Stimulated activated CD8-positive, alpha-beta memory T cell treated with anti-CD3 and anti-CD28 coated beads, Interleukin-4, amount 100 ng/mL, for 48 hours (primary cell): Measurements from ENCODE around the gene STX1B.
"Not testable (repeated sequence)": the region's sequence is repeated elsewhere in the genome, so short reads cannot be mapped to it uniquely, and the experiment has no call there.

Experiments
- DNase-seq: peaks from one replicate; pipeline ENCODE4 v3.0.0-alpha.2; 2020

Gene STX1B

DNA sequence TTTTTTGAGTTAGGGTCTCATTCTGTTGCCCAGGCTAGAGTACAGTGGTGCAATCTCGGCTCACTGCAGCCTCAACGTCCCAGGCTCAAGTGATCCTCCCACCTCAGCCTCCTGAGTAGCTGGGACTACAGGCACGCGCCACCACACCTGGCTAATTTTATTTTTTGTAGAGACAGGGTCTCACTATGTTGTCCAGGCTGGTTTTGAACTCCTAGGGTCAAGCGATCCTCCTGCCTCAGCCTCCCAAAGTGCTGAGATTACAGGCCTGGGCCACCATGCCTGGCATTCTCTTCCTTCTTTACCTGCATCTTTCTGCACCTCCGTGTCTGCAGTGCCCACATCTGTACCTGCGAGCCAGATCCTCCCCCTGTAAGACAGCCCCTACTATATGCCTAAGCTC is 1.4 kb upstream of the STX1B start:
- not testable (repeated sequence) for DNase-seq

DNA sequence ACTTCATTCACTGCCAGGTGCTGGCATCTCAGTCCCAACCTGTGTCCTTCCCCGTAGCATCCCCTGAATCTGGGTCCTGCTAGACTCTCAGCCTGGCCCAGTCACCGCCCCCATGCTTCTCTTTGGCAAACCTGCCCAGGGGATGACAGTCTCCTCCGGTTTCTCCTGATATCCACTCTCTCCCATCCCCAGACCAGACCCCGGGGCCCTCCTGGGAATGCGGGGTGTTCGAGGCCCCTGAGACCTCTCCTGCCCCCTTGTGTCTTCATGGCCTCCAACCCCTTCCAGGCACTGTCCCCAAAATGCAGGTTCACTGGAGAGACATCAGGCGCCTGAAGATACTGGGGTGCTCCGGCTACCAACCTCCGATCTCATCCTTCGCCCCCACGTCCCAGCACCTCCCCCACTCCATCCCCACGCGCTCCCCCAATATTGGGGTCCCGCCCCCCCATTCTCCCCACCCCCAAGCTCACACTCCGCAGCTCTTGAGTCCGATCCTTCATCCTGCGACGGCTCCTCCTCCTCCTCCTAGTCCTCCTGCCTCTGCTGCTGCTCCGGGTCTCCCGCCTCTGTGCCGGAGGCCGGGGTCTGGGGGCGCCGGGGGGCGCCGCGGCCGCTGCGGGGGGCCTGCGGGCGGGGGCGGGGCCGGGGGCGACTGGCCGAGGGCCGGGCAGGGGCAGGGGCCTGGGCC is 399 bp downstream of the STX1B start:
- no peak for DNase-seq

DNA sequence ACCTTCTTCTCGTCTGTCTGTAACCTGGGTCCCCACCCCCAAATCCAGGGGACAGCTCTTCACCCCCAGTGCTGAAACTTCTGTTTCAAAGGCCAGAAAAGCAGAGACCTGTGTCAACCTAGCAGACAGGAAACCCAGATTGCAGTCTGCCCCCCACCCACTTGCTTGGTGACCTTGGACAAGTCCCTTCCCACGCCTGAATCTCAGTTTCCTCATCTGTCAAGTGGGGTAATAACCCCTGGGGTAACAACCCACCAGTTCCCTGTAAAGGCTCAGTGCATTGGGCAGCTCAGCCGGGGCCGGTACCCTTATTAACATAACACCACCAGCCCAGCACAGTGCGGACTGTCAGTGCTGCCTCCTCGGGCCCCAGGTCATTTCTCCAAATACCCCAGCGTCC is 1.3 kb downstream of the STX1B start:
- DNase-seq: no peak

DNA sequence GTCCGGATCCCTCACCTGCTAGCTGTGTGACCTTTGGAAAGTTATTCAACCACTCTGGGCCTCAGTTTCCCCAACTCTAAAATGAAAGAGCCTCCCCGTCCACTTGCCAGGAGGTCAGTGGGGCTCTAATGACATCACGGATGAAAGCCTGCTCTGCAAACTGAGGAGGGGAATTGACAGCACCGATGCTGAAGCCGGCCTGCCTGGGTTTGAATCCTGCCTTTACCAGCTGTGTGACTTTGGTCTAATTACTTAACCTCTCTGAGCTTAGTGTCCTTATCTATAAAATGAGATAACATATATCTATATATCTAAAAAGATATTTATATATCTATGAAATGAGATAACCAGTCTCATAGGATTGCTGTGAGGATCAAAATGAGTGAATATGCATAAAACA is 1.9 kb downstream of the STX1B start:
- no peak for DNase-seq

DNA sequence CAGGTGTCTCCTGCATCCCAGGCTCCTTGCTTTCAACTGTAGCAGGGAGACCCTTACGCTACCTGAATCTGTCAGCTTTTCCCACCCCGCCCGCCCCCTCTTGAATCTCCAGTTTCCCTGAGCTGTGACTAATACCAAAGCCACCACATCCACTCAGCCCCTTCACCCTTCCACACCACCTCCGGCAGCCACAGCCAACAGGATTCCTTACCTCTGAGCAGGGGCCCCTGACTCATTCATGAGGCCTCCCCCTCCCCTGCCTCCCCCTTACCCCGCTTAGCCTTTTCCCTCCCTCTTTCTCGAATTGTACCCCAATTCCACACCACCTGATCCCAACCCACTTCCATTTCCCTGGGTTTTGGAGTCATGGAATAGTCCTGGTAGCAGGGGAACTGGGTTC is 2.3 kb downstream of the STX1B start:
- no peak for DNase-seq

DNA sequence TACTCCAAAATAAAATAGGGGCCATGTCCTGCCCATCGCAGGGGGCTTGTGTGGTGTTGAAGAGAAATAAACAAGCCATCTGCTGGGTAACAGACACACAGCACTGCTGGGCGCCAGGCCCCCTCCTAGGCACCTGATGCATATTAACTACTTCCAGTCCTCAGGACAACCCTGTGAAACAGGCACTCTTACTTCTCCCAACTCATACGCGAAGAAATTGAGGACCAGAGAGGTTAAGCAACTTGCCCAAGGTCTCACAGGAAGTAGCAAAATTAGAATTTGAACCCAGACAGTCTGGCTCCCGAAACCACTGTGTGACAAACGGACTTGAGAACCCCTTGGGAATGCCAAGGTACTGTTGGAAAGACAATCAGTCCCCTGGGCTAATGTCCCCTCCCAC is 2.8 kb downstream of the STX1B start:
- DNase-seq: no peak

DNA sequence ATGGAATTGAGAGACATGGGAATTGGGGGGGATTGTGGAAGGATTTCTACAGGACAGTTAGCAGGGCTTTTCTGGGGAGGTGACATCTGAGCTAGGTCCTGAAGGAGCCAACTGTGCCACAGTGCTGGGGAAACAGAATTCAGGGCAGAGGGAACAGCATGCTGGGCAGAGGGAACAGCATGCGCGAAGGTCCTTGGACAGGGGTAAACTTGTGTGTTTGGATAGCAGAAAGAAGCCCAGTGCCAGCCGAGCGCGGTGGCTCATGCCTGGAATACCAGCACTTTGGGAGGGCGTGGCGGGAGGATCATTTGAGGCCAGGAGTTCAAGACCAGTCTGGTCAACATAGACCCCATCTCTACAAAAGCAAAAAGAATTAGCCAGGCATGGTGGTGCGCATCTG is 3.8 kb downstream of the STX1B start:
- no peak for DNase-seq

DNA sequence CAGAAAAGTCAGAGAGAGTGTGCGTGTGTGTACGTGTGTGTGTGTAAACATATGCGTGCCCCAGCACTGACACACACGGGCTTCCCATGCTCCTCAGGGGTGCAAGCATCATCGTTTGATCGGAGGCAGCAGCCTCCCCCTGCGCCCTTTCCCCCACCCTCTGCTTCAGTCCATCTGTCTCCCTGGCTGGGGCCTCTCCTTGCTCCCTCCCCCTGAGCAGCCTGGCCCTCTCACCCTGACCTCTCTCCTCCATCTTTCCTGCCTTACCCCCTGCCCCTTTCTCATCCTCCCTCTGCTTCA is 4.4 kb downstream of the STX1B start:
- DNase-seq: no peak

DNA sequence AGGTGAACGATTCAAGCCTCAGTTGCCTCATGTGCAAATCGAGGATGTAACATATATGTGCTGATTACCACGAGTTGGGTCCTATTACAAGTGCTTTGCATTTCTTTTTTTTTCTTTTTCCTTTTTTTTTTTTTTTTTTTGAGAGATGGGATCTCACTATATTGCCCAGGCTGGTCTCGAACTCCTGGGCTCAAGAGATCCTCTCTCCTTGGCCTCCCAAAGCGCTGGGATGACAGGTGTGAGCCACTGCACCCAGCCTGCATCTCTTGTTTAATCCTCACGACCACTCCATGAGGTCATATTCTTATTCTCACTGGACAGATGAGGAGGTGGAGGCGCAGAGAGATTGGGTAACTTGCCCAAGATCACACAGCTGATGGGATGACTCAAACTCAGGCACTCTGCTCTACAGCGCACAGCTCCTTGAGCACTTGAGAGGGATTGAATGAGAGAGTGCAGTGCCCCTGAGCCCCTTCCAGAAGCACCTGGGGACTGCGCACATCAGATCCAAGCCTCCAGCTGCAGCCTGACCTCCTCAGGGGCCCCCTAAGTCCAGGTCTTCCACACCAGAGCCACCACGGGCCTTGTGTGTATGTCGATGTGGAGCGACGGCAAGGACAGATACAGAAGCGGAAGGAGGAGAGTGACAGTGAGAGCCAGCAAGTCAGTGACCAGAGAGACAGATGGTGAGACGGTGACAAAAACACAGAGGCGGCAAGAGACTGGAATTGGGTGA is 4.9 kb downstream of the STX1B start:
- no peak for DNase-seq

DNA sequence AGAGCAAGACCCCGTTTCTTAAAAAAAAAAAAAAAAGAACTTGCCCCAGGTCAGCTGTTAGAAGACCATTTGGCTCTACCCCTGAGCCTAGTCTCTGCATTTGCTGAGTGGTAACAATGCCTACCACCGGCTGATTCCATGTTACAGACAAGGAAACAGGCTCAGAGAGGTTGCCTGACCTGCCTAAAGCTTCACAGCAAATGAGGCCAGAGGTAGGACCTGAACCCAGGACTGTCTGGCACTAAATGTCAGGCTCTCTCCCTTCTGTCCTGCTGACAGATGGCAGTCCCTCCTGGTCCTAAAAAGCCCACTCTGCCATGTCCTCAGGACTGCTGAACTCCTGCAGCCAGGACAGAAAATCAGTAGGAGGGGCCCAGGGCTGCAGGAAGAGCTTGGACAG is 5.8 kb downstream of the STX1B start:
- no peak for DNase-seq

DNA sequence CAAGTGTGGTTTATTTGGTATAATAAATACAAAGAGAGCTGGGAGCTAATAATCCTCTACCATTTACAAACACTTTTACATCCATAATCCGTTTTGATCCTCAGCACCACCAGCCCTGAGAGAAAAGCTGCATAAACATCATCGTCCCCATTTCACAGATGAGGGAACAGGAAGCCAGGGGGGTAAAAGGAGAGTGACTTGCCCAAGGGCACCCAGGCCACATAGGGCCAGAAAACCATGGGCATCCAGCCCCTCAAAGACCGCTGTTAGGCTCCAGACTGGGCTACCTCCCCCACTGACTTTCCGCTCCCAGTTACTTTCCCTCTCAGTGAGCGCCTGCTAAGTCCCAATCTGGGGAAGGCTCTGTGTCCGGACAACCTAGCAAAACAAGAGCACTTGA is 6.7 kb downstream of the STX1B start:
- DNase-seq: no peak

DNA sequence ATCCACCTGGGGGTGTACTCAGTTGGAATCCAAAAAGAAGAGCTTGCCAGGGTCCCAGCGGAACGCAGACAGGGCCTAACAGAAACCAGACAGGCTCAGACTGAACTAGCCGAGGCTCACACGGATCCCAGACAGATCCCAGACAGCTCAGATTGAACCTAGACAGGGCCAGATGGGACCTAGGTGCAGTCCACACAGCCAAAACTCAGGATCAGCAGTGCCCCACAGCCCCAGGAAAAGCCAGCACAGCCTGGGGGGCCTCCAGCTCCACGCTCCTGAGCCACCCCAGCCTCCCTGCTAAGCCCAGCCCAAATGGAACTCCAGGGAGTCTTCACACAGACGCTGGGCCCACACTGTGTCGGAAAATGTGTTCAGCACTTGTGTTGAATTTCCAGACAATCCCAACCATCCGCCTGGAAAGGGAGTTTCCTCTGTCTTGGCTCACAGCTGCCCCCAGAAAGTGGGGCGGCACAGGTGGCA is 7.5 kb downstream of the STX1B start:
- no peak for DNase-seq

DNA sequence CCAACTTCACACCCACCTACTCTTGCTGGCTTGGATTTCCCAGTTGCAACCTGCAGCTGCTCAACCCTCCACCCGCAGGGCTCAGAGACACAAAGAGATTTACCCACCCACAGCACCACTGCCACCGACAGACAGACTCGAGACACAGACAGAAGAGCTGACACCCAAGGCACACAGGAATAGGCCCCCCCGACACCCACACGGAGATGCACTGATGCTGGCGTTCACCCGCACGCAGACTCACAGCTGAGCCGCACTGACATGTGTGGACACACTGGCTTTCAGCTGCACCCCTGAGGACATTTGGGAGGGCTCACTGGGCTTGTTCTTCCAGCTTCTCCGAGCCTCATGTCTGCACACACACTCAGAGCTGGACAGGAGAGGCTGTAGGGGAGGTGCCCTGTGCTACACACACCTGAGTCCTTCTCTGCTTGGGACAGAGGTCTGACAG is 8.2 kb downstream of the STX1B start:
- DNase-seq: no peak

DNA sequence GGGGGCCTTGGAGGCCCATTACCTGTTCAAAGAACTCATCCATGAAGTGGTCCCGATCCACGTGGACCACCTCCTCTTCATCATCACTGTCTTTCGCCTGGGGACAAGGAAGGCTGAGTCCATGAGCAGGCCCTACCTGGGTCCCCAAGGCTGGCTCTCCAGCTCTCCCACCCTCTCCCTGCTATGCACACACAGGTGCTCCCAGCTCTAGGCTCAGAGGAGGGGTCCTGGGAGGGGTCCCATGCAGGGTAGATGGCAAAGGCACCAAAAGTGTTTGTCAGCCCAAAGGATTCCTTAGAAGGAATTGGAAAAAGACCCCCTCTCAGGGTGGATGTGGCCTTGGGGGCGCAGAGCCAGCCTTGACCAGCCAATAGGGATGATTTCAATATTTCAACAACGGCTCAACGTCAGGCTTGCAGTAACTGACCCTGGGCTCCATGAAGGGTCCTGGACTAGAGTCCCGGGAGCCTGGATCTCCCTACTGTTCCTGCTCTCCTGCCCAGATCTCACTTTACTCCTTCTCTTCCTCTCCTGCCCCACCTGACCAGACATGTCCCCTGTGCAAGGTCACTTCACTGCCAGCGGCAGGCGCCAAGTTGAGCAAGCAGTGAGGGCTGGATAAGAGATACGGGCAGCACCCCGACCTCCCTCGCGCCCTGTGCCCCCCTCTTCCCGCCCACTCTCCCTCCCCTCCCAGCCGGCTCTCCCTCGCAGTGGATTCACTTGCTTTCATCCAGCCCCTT is 8.8 kb downstream of the STX1B start:
- DNase-seq: no peak

DNA sequence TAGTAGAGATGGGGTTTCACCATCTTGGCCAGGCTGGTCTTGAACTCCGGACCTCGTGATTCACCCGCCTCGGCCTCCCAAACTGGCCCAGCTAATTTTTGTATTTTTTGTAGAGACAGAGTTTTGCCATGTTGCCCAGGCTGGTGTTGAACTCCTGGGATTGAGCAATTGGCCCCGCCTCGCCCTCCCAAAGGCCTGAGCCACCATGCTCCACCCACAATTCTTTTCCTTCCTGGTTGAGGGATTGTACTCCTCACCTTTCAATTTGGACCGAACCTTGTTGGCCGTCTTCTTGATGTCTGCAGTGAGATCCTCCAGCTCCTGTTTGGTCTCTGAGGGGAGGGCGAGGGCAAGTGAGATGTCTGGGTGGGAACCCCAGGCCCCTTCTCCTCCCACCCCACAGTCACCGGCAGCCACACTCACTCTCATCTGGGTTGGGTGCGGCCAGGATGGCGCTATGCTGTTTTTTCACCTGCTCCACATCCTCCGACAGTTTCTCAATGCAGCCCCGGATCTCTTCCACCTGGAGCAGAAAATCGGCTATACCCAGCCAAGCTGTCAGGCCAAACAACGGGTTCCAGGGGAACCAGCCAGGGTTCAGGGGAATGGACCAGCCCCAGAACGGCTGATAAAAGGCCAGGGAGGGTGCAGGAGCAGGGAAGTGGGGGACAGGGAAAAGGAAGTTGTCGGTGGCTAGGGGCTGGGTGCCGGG is 9.6 kb downstream of the STX1B start:
- no peak for DNase-seq

DNA sequence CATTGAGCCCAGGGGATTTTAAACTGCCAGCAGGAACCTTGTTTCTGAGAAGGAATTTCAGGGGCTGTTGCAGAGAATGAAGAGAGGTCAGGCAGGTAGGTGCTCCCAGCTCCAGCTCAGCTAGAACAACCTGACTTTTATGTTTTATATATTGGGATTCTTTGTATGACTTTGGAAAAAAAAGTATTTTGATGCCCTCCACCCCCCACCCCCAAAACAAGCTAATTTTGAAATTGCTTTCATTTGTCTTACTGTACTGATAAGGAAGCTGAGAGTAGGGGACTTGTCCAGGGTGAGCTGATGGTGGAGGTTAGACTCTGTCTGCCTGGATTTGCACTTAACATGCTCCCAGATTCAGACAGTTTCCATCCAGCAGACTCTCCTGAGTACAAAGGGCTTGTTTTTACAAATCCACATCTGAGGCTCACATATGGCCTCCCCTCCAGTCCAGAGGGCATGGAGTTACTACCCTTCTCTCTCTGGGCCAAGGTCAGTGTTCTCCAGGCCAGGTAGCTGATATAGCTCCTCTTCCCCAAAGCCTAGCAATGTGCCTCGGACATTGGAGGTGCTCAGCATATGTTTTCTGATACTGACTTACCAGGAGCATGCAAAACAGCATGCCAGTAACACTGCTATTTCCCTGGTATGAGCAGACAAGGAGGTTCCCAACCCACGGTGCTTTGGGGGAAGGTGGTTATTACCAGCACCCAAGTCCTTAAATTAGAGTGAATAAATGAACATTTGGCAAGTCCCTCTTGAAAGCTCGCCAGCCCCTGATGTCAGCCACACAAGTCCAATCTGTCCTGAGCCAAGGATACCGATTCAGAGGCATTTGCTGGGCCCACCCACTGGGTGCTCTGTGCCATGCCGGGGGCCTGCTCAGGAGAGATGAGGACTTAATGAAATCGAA is 11.3 kb downstream of the STX1B start:
- DNase-seq: no peak

DNA sequence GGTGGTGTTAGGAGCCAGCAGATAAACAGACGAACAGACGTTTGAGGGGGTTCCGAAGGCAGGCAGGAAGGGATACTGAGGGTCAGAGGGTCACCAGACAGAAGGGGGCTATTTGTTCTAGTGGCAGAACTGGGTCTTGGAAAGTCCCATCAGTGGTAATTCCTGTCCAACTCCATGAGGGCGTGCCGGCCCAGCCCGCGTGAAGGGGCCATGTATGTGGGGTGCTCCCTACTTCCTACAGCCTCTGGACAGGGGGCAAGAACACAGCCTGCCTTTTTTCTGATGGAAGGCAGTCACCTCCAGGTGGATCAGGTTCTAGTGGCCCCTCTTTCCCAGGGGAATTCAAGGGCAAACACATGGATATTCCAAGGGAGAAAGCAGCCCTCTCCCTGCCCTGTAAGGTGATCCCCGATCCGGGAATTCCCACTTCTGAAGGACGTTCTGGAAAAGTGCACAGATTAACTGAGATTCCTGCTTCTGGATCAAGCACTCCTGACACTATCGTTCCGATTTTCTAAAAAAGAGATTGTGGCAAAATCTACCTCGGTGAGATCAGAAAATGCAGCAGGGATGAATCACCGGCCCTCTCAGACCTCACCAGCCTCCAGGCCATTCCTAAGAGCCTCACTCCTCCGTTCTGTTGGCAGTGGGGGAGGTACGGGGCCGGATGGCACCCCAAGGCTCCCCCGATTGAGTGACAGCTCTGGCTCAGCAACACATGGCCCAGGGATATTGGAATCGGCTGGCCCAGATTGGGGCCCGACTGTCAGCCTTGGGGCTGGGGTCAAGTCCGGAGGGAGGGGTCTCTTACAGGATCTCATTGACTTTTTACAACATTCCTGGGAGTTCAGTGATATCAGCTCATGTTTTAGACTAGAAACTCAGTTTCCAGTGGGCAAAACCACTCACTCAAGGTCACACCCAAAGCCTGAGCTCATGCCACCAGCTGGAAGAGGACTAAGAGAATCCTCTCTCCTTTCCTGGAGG is 12.4 kb downstream of the STX1B start:
- no peak for DNase-seq

DNA sequence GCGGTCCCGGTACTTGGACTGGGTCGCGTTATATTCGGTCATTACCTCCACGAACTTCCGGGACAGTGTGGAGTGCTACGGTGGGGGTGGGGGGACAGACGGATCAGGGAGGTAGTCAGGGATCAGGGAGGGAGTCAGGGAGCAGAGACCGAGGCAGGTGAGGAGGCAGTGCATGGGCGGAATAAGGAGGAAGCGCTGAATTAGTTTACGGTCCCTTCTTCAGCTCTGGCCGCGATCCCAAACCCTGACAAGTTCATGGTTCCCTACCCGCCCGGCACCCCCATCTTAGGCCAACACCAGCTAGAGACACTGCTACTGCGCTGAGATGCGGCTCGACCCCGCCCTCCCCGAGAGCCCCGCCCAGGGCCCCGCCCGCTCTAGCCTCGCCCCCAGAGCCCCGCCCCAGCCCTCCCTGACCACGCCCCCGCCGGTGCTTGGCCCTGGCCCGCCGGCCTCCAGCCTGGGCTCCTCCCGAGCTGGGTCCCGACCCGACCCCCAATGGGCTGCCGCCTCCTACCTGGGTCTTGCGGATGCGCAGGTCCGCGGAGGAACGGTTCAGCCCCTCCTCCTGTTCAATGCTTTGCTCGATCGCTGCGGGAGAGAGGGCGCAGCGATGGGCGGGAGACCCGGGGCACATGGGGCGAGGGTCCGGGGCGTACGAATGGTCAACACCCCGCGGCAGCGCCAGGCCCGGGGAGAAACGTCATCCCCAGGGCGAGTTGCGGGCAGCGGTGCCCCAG is 13.3 kb downstream of the STX1B start:
- DNase-seq: peak; percentile 89

DNA sequence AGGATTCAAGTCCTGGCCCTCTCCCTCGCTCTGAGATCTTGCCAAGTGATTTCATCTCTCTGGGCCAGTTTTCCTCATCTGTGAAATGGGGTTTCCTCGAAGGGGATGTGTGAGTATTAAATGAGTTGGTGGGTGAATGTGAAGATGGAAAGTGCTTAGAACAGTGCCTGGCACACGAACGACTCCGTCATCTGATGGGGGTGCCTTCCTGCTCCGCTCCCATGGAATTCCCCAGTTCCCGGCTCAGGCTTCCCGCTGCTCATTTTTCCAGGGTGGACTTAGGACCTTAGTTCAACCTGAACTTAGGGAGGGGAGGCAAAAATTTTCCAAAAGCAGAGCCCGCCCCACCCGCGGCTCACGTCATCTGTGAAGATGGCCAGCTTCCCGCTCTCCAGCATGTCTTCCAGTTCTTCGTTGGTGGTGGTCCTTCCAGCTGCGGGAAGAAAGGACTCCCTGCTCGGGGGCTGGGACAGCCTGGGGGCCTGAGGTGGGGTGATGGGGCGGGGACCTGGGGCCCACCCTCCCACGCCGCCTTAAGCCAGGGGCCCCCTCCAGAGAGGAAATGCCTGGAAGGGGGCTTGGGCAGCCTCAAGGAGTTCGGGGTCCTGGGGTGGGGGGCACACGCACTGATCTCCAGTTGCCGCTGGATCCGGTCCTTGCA is 14.0 kb downstream of the STX1B start:
- no peak for DNase-seq

DNA sequence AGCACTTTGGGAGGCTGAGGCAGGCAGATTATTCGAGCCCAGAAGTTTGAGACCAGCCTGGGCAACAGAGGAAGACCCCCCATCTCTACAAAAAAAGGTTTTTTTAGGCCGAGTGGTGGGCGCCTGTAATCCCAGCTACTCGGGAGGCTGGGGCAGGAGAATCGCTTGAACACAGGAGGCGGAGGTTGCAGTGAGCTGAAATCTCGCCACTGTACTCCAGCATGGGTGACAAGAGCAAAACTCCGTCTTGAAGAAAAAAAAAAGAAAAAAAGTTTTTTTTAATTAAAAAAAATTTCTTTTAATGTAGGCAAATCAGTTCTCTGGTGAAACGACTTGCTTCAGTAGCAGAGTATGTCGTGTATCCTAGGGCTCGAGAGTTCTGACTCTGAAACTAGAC is 14.5 kb downstream of the STX1B start:
- no peak for DNase-seq
